C1 segment of cervical spinal cord (tissue), 14 donors: ENCODE measurements around the gene TMEM126B.
"Not testable (repeated sequence)": the region's sequence is repeated elsewhere in the genome, so short reads cannot be mapped to it uniquely, and the experiment has no call there.

ENCODE experiments used
- DNase-seq, 14 donors: peaks; one replicate each; lab custom pipeline; 2025; lab: John Stamatoyannopoulos, UW

TMEM126B gene

GRCh38 chr11:85647604-85648299, 19.4 kb downstream of the TMEM126B start, which contains the start of gene TMEM126A:
TMEM126A (plus strand) TSS chr11:85647967; CDS start chr11:85650256, 2,289 bp downstream.
- peak; percentile 31 to 90 (median 84) for DNase-seq

GRCh38 chr11:85651118-85651517, 22.7 kb downstream of the TMEM126B start:
- DNase-seq: no peak

GRCh38 chr11:85652786-85653447, 24.5 kb downstream of the TMEM126B start:
- no peak for DNase-seq

- DNase-seq: not testable (repeated sequence)
Measured at GRCh38 chr11:85654343-85654742, 25.9 kb downstream of the TMEM126B start.

GRCh38 chr11:85656777-85657176, 28.4 kb downstream of the TMEM126B start:
- no peak for DNase-seq

- DNase-seq: no peak
Measured at GRCh38 chr11:85658180-85658579, 29.8 kb downstream of the TMEM126B start.

- DNase-seq: no peak
Measured at GRCh38 chr11:85661972-85662664, 33.7 kb downstream of the TMEM126B start.

- DNase-seq: peak in 1 of 14 donors; percentile 27
Measured at GRCh38 chr11:85663080-85663752, 34.8 kb downstream of the TMEM126B start.

GRCh38 chr11:85663753-85664614, 35.6 kb downstream of the TMEM126B start:
- peak in 12 of 14 donors; percentile 53 to 84 (median 72) for DNase-seq

GRCh38 chr11:85664615-85665481, 36.5 kb downstream of the TMEM126B start, which contains the start of gene CREBZF:
CREBZF (minus strand) TSS chr11:85665129; CDS start chr11:85664875, 254 bp downstream.
- DNase-seq: peak in 13 of 14 donors; percentile 58 to 94 (median 91)

GRCh38 chr11:85665733-85666132, 37.3 kb downstream of the TMEM126B start:
- peak in 2 of 14 donors; percentile 11 to 26 for DNase-seq

GRCh38 chr11:85666687-85667086, 38.3 kb downstream of the TMEM126B start:
- no peak for DNase-seq

GRCh38 chr11:85668157-85668556, 39.8 kb downstream of the TMEM126B start:
- no peak for DNase-seq

GRCh38 chr11:85670949-85671663, 42.7 kb downstream of the TMEM126B start:
- not testable (repeated sequence) for DNase-seq

GRCh38 chr11:85672105-85672902, 43.9 kb downstream of the TMEM126B start:
- DNase-seq: no peak

- DNase-seq: no peak
Measured at GRCh38 chr11:85673393-85673792, 45.0 kb downstream of the TMEM126B start.

GRCh38 chr11:85679576-85679975, 51.2 kb downstream of the TMEM126B start:
- DNase-seq: peak in 1 of 14 donors; percentile 88

GRCh38 chr11:85680897-85681296, 52.5 kb downstream of the TMEM126B start:
- peak in 2 of 14 donors; percentile 24 to 95 for DNase-seq
